Esophagus squamous epithelium (tissue), 4 donors: ENCODE data around the gene CAND2.

ENCODE experiments used
- POLR2A ChIP-seq, 4 donors: fragments of 450-650 bp; IDR thresholded peaks; one replicate each; pipeline ENCODE4 v1.6.1; 2017; ENCODE audit warnings: antibody characterized with exemption in 4 of 4, mild to moderate bottlenecking in 4 of 4, moderate library complexity in 3 of 4
- TF ChIP-seq, protein P1 (sequence below), 6 experiments: fragments of 450-650 bp in 4 of 6; fragments of 200-600 bp in 2 of 6; sonication (generic) in 2 of 6; IDR thresholded peaks; one replicate each; pipeline ENCODE4 v1.5.1; 2016 to 2019; ENCODE audit warnings: antibody characterized with exemption in 6 of 6, mild to moderate bottlenecking in 4 of 6, moderate library complexity in 4 of 6

DNA sequence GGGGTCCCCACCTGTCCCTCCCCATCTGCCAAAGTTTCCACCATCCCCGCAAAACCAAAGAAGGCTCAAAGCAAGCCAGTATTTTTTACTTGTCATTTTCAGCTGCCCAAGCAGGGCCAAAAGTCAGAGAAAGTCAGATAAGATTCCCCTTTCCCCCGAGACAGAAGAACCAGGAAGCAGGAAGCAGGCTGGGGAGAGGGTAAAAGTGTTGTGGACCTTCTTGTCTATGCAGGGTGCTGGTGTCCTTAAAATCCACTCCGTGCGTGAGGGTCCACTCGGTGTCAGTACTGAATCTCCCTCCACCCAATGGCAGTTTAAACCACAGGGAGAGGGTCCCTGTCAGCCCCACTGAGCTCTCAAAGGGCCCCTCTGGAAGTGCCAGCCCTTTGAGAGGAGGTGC lies 65.1 kb downstream of the CAND2 start:
- TF ChIP-seq, protein P1, sequence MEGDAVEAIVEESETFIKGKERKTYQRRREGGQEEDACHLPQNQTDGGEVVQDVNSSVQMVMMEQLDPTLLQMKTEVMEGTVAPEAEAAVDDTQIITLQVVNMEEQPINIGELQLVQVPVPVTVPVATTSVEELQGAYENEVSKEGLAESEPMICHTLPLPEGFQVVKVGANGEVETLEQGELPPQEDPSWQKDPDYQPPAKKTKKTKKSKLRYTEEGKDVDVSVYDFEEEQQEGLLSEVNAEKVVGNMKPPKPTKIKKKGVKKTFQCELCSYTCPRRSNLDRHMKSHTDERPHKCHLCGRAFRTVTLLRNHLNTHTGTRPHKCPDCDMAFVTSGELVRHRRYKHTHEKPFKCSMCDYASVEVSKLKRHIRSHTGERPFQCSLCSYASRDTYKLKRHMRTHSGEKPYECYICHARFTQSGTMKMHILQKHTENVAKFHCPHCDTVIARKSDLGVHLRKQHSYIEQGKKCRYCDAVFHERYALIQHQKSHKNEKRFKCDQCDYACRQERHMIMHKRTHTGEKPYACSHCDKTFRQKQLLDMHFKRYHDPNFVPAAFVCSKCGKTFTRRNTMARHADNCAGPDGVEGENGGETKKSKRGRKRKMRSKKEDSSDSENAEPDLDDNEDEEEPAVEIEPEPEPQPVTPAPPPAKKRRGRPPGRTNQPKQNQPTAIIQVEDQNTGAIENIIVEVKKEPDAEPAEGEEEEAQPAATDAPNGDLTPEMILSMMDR (IDR thresholded peaks at IDR 0.05) = no peak
- no peak for TF ChIP-seq POLR2A (IDR thresholded peaks at IDR 0.05)
